ENCODE measurements around the gene DYNLL2.

GRCh38 chr17:58100506-58100905, 17.3 kb downstream of the DYNLL2 start:
- TF ChIP-seq CTCF (IDR thresholded peaks at IDR 0.05), result no peak
- TF ChIP-seq POLR2A (IDR thresholded peaks at IDR 0.05), result no peak
